HEK293 (cell line): Measurements from ENCODE around the gene CENPP.

Experiments
- CTCF ChIA-PET: fragments of 350-600 bp; formaldehyde crosslinking; extraction: SDS; loops from one replicate; lab custom pipeline; 2021; ENCODE audit warnings: antibody characterized with exemption; lab: Yijun Ruan, JAX
- POLR2A ChIA-PET: fragments of 300-600 bp; formaldehyde crosslinking; extraction: SDS; loops from one replicate; lab custom pipeline; 2020; ENCODE audit warnings: antibody characterized with exemption, inconsistent platforms; lab: Yijun Ruan, JAX
- H3K27ac ChIP-seq: fragments of 200-500 bp; sonication (Bioruptor generic); 2 replicates; pipeline ENCODE4 v1.5.1; 2014; ENCODE audit warnings: low read depth, low read length, control low read depth, inconsistent platforms; ENCODE audit errors: extremely low read depth
- H3K36me3 ChIP-seq, 2 experiments: fragments of 200-500 bp in 1 of 2; sonication (Bioruptor generic) in 1 of 2; 1 replicate in 1 of 2; 2 replicates in 1 of 2; pipeline ENCODE4 v1.5.1; 2014 to 2017; ENCODE audit warnings: inconsistent platforms in 2 of 2, low read length in 2 of 2; ENCODE audit not compliant: control insufficient read depth in 2 of 2, insufficient read depth in 1 of 2
- H3K4me1 ChIP-seq: fragments of 200-500 bp; sonication (Bioruptor generic); 2 replicates; pipeline ENCODE4 v1.5.1; 2014; ENCODE audit warnings: mild to moderate bottlenecking, low read length, inconsistent platforms; ENCODE audit not compliant: control insufficient read depth, insufficient read depth
- H3K4me3 ChIP-seq: 2 replicates; pipeline ENCODE4 v1.5.1; 2011; ENCODE audit warnings: low read depth, mild to moderate bottlenecking, control low read depth, low read length, moderate library complexity
- H3K9me3 ChIP-seq: fragments of 200-500 bp; sonication (Bioruptor generic); 2 replicates; pipeline ENCODE4 v1.5.1; 2014; ENCODE audit warnings: low read depth, low read length, inconsistent platforms; ENCODE audit not compliant: control insufficient read depth, insufficient read depth
- AEBP2 ChIP-seq: fragments of 450-650 bp; formaldehyde crosslinking; IDR thresholded peaks from 2 replicates; pipeline ENCODE4 v1.5.1; 2016; ENCODE audit warnings: missing biosample characterization, missing genetic modification characterization, borderline replicate concordance
- BCL11B ChIP-seq: fragments of 450-650 bp; formaldehyde crosslinking; IDR thresholded peaks from 2 replicates; pipeline ENCODE4 v1.5.1; 2016; ENCODE audit warnings: low read depth, missing biosample characterization, missing genetic modification characterization
- CTCF ChIP-seq: fragments of 450-650 bp; formaldehyde crosslinking; IDR thresholded peaks from 2 replicates; pipeline ENCODE4 v1.5.1; 2016; ENCODE audit warnings: missing biosample characterization, missing genetic modification characterization
- PRDM4 ChIP-seq: fragments of 450-650 bp; formaldehyde crosslinking; IDR thresholded peaks from 2 replicates; pipeline ENCODE4 v1.5.1; 2017; ENCODE audit warnings: missing biosample characterization, missing genetic modification characterization
- SP2 ChIP-seq: fragments of 450-650 bp; formaldehyde crosslinking; IDR thresholded peaks from 2 replicates; pipeline ENCODE4 v1.5.1; 2016; ENCODE audit warnings: missing biosample characterization, missing genetic modification characterization
- ZNF155 ChIP-seq: fragments of 450-650 bp; formaldehyde crosslinking; IDR thresholded peaks from 2 replicates; pipeline ENCODE4 v1.5.1; 2016; ENCODE audit warnings: missing biosample characterization, missing genetic modification characterization
- ZNF16 ChIP-seq: fragments of 450-650 bp; formaldehyde crosslinking; IDR thresholded peaks from 2 replicates; pipeline ENCODE4 v1.5.1; 2016; ENCODE audit warnings: low read depth, missing biosample characterization, missing genetic modification characterization
- ZNF18 ChIP-seq: fragments of 450-650 bp; formaldehyde crosslinking; IDR thresholded peaks from 2 replicates; pipeline ENCODE4 v1.5.1; 2016; ENCODE audit warnings: missing biosample characterization, missing genetic modification characterization
- ZNF311 ChIP-seq: fragments of 450-650 bp; formaldehyde crosslinking; IDR thresholded peaks from 2 replicates; pipeline ENCODE4 v1.5.1; 2017; ENCODE audit warnings: missing biosample characterization, missing genetic modification characterization, borderline replicate concordance
- ZNF488 ChIP-seq: fragments of 450-650 bp; formaldehyde crosslinking; IDR thresholded peaks from 2 replicates; pipeline ENCODE4 v1.5.1; 2016; ENCODE audit warnings: missing biosample characterization, missing genetic modification characterization
- ZNF626 ChIP-seq: fragments of 450-650 bp; sonication (Bioruptor Pico); formaldehyde crosslinking; IDR thresholded peaks from 2 replicates; pipeline ENCODE4 v1.5.1; 2018; ENCODE audit warnings: missing biosample characterization, missing genetic modification characterization, inconsistent platforms
- ZNF76 ChIP-seq: fragments of 450-650 bp; formaldehyde crosslinking; IDR thresholded peaks from 2 replicates; pipeline ENCODE4; 2016; ENCODE audit warnings: low read depth, missing biosample characterization, missing genetic modification characterization, borderline replicate concordance
- ZNF776 ChIP-seq: fragments of 450-650 bp; formaldehyde crosslinking; IDR thresholded peaks from 2 replicates; pipeline ENCODE4 v1.5.0; 2017; ENCODE audit warnings: missing biosample characterization, missing genetic modification characterization, borderline replicate concordance
- ZNF792 ChIP-seq: fragments of 450-650 bp; formaldehyde crosslinking; IDR thresholded peaks from 2 replicates; pipeline ENCODE4 v1.5.1; 2016; ENCODE audit warnings: missing biosample characterization, missing genetic modification characterization
- ZXDB ChIP-seq: fragments of 450-650 bp; formaldehyde crosslinking; IDR thresholded peaks from 2 replicates; pipeline ENCODE4 v1.5.1; 2016; ENCODE audit warnings: missing biosample characterization, missing genetic modification characterization
- TF ChIP-seq, protein P1 (sequence below): fragments of 450-650 bp; formaldehyde crosslinking; IDR thresholded peaks from 2 replicates; pipeline ENCODE4 v1.5.1; 2016; ENCODE audit warnings: missing biosample characterization, missing genetic modification characterization
- TF ChIP-seq, protein P2 (sequence below): fragments of 450-650 bp; formaldehyde crosslinking; conservative IDR thresholded peaks from 2 replicates; pipeline ENCODE4 v1.5.1; 2016; ENCODE audit warnings: low read depth, missing biosample characterization, missing genetic modification characterization

The CENPP gene

DNA sequence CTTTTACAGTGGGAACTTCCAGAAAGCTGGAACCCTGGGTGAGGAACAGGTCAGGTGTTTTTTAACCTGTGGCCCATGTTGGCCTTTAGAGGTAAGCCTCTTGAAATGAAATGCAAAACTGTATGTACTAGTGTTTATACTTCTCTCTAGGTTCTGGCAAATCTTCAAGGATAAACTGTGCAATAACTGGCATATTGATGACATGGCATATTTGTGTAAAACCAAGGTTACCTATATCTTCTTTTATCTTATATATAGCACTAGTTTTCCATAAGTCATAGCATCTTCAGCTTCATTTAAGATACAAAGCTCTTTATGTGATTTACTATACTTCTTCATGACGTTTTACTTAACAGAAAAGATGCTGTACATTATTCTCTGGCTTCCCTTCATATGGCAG, 24.8 kb upstream of the CENPP start:
- ChIA-PET POLR2A (no interaction called here), CTCF (interaction anchor here (1.6 kb wide), 1 partner anchor 23 kb away, joined by 3 read pairs; no protein-coding TSS in a partner anchor)
- Histone ChIP-seq H3K4me3 (no peak overlapping the region), H3K4me1 (no peaks in the 10 kb centered on the region), H3K36me3 (peaks cover 43 to 90% of the 10 kb centered on the region in 2 experiments), H3K27ac (no peak overlapping the region), H3K9me3 (no peaks in the 10 kb centered on the region)
- TF ChIP-seq ZNF155 (tag by site-specific recombination) = no peak
- TF ChIP-seq ZXDB (tag by site-specific recombination) = no peak
- TF ChIP-seq ZNF776 (tag by site-specific recombination) = no peak
- no peak for TF ChIP-seq PRDM4 (tag by site-specific recombination)
- no peak for TF ChIP-seq SP2 (tag by site-specific recombination)
- no peak for TF ChIP-seq ZNF76
- TF ChIP-seq, protein P1, sequence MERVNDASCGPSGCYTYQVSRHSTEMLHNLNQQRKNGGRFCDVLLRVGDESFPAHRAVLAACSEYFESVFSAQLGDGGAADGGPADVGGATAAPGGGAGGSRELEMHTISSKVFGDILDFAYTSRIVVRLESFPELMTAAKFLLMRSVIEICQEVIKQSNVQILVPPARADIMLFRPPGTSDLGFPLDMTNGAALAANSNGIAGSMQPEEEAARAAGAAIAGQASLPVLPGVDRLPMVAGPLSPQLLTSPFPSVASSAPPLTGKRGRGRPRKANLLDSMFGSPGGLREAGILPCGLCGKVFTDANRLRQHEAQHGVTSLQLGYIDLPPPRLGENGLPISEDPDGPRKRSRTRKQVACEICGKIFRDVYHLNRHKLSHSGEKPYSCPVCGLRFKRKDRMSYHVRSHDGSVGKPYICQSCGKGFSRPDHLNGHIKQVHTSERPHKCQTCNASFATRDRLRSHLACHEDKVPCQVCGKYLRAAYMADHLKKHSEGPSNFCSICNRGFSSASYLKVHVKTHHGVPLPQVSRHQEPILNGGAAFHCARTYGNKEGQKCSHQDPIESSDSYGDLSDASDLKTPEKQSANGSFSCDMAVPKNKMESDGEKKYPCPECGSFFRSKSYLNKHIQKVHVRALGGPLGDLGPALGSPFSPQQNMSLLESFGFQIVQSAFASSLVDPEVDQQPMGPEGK (tag by site-specific recombination) = no peak
- no peak for TF ChIP-seq ZNF626 (tag by site-specific recombination)
- TF ChIP-seq BCL11B (tag by site-specific recombination) = no peak
- TF ChIP-seq CTCF (tag by site-specific recombination) = no peak
- no peak for TF ChIP-seq ZNF16 (tag by site-specific recombination)

DNA sequence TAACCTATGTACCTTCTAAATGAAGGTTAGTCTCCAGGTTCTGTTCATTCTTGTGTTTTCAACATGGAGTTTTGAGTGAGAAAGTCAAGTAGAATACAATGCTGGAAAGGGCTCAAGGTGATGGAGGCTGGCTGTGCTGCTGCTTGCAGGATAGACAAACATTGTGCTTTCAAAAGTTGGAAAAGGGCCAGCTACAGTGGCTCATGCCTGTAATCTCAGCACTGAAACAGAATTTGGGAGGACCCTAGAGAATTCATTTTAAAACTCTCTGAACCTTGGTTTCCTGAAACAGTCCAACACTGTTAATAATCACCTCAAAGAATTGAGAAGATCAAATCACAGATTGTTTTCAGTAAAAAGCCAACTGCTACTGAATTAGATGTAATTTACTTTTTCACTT, 16.9 kb upstream of the CENPP start:
- CTCF ChIA-PET = interaction anchor here (0.8 to 1.6 kb wide), 3 partner anchors 17 to 326 kb away, joined by 3 to 6 read pairs (median 3); partner anchors contain the start of gene CENPP
- POLR2A ChIA-PET = interaction anchor here (1.0 kb wide), 1 partner anchor 16 kb away, joined by 4 read pairs; the partner anchor contains the start of gene NOL8
- Histone ChIP-seq H3K27ac (no peak overlapping the region), H3K4me1 (no peaks in the 10 kb centered on the region), H3K9me3 (no peaks in the 10 kb centered on the region), H3K4me3 (no peak overlapping the region), H3K36me3 (peaks cover 45 to 92% of the 10 kb centered on the region in 2 experiments)
- TF ChIP-seq ZNF792 = no peak
- TF ChIP-seq AEBP2 (tag by site-specific recombination) = no peak
- TF ChIP-seq ZNF18 (tag by site-specific recombination) = no peak
- TF ChIP-seq, protein P2, sequence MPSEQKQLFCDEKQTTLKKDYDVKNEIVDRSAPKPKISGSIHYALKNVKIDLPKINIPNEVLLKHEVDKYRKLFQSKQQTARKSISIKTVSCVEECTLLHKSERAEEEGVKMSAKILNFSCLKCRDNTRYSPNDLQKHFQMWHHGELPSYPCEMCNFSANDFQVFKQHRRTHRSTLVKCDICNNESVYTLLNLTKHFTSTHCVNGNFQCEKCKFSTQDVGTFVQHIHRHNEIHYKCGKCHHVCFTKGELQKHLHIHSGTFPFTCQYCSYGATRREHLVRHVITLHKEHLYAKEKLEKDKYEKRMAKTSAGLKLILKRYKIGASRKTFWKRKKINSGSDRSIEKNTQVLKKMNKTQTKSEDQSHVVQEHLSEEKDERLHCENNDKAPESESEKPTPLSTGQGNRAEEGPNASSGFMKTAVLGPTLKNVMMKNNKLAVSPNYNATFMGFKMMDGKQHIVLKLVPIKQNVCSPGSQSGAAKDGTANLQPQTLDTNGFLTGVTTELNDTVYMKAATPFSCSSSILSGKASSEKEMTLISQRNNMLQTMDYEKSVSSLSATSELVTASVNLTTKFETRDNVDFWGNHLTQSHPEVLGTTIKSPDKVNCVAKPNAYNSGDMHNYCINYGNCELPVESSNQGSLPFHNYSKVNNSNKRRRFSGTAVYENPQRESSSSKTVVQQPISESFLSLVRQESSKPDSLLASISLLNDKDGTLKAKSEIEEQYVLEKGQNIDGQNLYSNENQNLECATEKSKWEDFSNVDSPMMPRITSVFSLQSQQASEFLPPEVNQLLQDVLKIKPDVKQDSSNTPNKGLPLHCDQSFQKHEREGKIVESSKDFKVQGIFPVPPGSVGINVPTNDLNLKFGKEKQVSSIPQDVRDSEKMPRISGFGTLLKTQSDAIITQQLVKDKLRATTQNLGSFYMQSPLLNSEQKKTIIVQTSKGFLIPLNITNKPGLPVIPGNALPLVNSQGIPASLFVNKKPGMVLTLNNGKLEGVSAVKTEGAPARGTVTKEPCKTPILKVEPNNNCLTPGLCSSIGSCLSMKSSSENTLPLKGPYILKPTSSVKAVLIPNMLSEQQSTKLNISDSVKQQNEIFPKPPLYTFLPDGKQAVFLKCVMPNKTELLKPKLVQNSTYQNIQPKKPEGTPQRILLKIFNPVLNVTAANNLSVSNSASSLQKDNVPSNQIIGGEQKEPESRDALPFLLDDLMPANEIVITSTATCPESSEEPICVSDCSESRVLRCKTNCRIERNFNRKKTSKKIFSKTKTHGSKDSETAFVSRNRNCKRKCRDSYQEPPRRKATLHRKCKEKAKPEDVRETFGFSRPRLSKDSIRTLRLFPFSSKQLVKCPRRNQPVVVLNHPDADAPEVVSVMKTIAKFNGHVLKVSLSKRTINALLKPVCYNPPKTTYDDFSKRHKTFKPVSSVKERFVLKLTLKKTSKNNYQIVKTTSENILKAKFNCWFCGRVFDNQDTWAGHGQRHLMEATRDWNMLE (tag by site-specific recombination) = no peak
- no peak for TF ChIP-seq ZNF311 (tag by site-specific recombination)
- TF ChIP-seq BCL11B (tag by site-specific recombination) = no peak
- TF ChIP-seq ZNF488 = no peak
